IMR-90 (cell line): ENCODE measurements around the gene RIPOR3. TPM values are rescaled to one million over a fixed set of nuclear protein-coding genes. Genes with fewer than 3 reads are reported as not detected.

Experiments
- ATAC-seq: fragments of 200-7000 bp; cut with Tn5 transposase; 2 replicates; pipeline ENCODE4 v1.9.1; 2020; ENCODE audit warnings: low read depth, mild to moderate bottlenecking, moderate library complexity
- BruUV-seq: library from RNA; stranded (reverse); fragments of 400-500 nt; replicated peaks from 2 replicates; lab custom pipeline; 2021; lab: Mats Ljungman, UMichigan
- CTCF ChIA-PET: fragments of 300-600 bp; formaldehyde crosslinking; extraction: SDS; loops from one replicate; lab custom pipeline; 2021; ENCODE audit warnings: antibody characterized with exemption; lab: Yijun Ruan, JAX
- POLR2A ChIA-PET: fragments of 300-600 bp; sonication (Branson Sonifier 250); formaldehyde crosslinking; loops from one replicate; lab custom pipeline; 2022; ENCODE audit warnings: antibody characterized with exemption; ENCODE audit not compliant: unreplicated experiment; lab: Charles Lee
- DNase-seq: peaks from one replicate; pipeline ENCODE4 v3.0.0; 2013
- H2AFZ ChIP-seq: replicated peaks from 2 replicates; pipeline ENCODE3; 2013; ENCODE audit warnings: low read length, mild to moderate bottlenecking; ENCODE audit not compliant: poor library complexity
- H2AK5ac ChIP-seq: 2 replicates; pipeline ENCODE4 v1.6.1; 2013; ENCODE audit warnings: low read depth, low read length, inconsistent platforms
- H2AK9ac ChIP-seq: replicated peaks from 2 replicates; pipeline ENCODE3; 2013; ENCODE audit warnings: mild to moderate bottlenecking, low read depth, low read length, moderate library complexity; ENCODE audit not compliant: poor library complexity
- H2BK120ac ChIP-seq: 2 replicates; pipeline ENCODE4 v1.6.1; 2013; ENCODE audit warnings: low read depth, low read length, inconsistent platforms
- H2BK15ac ChIP-seq: 3 replicates; pipeline ENCODE4 v1.6.1; 2013; ENCODE audit warnings: low read depth, low read length, inconsistent platforms
- H2BK20ac ChIP-seq: 2 replicates; pipeline ENCODE4 v1.6.1; 2013; ENCODE audit warnings: low read depth, mild to moderate bottlenecking, inconsistent platforms, low read length, moderate library complexity
- H2BK5ac ChIP-seq: 2 replicates; pipeline ENCODE4 v1.6.1; 2013; ENCODE audit warnings: mild to moderate bottlenecking, low read depth, low read length, inconsistent platforms; ENCODE audit not compliant: poor library complexity, severe bottlenecking
- H3K14ac ChIP-seq: replicated peaks from 2 replicates; pipeline ENCODE4 v1.6.1; 2013; ENCODE audit warnings: low read depth, low read length, inconsistent platforms
- H3K18ac ChIP-seq: 2 replicates; pipeline ENCODE4 v1.6.1; 2013; ENCODE audit warnings: low read depth, low read length, control low read depth
- H3K23ac ChIP-seq: 2 replicates; pipeline ENCODE4 v1.6.1; 2013; ENCODE audit warnings: low read depth, low read length, inconsistent platforms
- H3K27ac ChIP-seq: 2 replicates; pipeline ENCODE4 v1.5.1; 2013; ENCODE audit warnings: mild to moderate bottlenecking, control low read depth, low read length; ENCODE audit not compliant: insufficient read depth
- H3K27me3 ChIP-seq: 2 replicates; pipeline ENCODE4 v1.6.1; 2013; ENCODE audit warnings: low read length; ENCODE audit not compliant: control insufficient read depth, insufficient read depth
- H3K36me3 ChIP-seq: 2 replicates; pipeline ENCODE4 v1.6.1; 2013; ENCODE audit warnings: low read length, mixed read lengths; ENCODE audit not compliant: control insufficient read depth, insufficient read depth
- H3K4ac ChIP-seq: 2 replicates; pipeline ENCODE4 v1.6.1; 2013; ENCODE audit warnings: low read depth, low read length, inconsistent platforms
- H3K4me1 ChIP-seq: 2 replicates; pipeline ENCODE4 v1.6.1; 2013; ENCODE audit warnings: low read length, mixed read lengths; ENCODE audit not compliant: control insufficient read depth, insufficient read depth
- H3K4me2 ChIP-seq: 2 replicates; pipeline ENCODE4 v1.6.1; 2013; ENCODE audit warnings: low read depth, mild to moderate bottlenecking, control low read depth, low read length, moderate library complexity
- H3K4me3 ChIP-seq: 2 replicates; pipeline ENCODE4 v1.5.1; 2013; ENCODE audit warnings: low read depth, mild to moderate bottlenecking, control low read depth, low read length, moderate library complexity; ENCODE audit not compliant: insufficient read depth
- H3K56ac ChIP-seq: 2 replicates; pipeline ENCODE4 v1.6.1; 2013; ENCODE audit warnings: low read length, inconsistent platforms; ENCODE audit not compliant: insufficient read depth; ENCODE audit errors: extremely low read depth
- H3K79me1 ChIP-seq, 2 experiments: 2 replicates each; pipeline ENCODE4 v1.6.1; 2013; ENCODE audit warnings: low read length in 2 of 2, inconsistent platforms in 1 of 2, low read depth in 1 of 2
- H3K9ac ChIP-seq: 2 replicates; pipeline ENCODE4 v1.6.1; 2013; ENCODE audit warnings: low read depth, low read length, control low read depth
- H3K9me1 ChIP-seq: 2 replicates; pipeline ENCODE4 v1.6.1; 2013; ENCODE audit warnings: low read length, inconsistent platforms; ENCODE audit not compliant: insufficient read depth
- H3K9me3 ChIP-seq: 2 replicates; pipeline ENCODE4 v1.6.1; 2013; ENCODE audit warnings: low read length; ENCODE audit not compliant: control insufficient read depth, insufficient read depth
- H4K20me1 ChIP-seq: 2 replicates; pipeline ENCODE4 v1.6.1; 2013; ENCODE audit warnings: low read length, inconsistent platforms; ENCODE audit not compliant: insufficient read depth
- H4K5ac ChIP-seq: 2 replicates; pipeline ENCODE4 v1.6.1; 2013; ENCODE audit warnings: mild to moderate bottlenecking, low read depth, low read length, control low read depth
- H4K8ac ChIP-seq, 2 experiments: 2 replicates each; pipeline ENCODE4 v1.6.1; 2013; ENCODE audit warnings: low read depth in 2 of 2, low read length in 2 of 2, control low read depth in 1 of 2, inconsistent platforms in 1 of 2
- H4K91ac ChIP-seq: 2 replicates; pipeline ENCODE4 v1.6.1; 2013; ENCODE audit warnings: low read depth, low read length, inconsistent platforms; ENCODE audit not compliant: insufficient read depth
- BHLHE40 ChIP-seq: fragments of 150-350 bp; IDR thresholded peaks from 2 replicates; pipeline ENCODE4 v1.6.1; 2016; ENCODE audit warnings: mild to moderate bottlenecking, low read depth, low read length
- CEBPB ChIP-seq: IDR thresholded peaks from 2 replicates; pipeline ENCODE4 v1.6.1; 2012; ENCODE audit warnings: low read depth, low read length, improper control_type of control experiment
- CHD1 ChIP-seq: IDR thresholded peaks from 2 replicates; pipeline ENCODE4 v1.6.1; 2012; ENCODE audit warnings: low read depth, low read length, improper control_type of control experiment
- FOS ChIP-seq: fragments of 150-350 bp; IDR thresholded peaks from 2 replicates; pipeline ENCODE4 v1.6.1; 2016; ENCODE audit warnings: low read depth, low read length
- MAFK ChIP-seq: IDR thresholded peaks from 2 replicates; pipeline ENCODE4 v1.6.1; 2012; ENCODE audit warnings: low read depth, low read length, improper control_type of control experiment
- MAZ ChIP-seq: IDR thresholded peaks from 2 replicates; pipeline ENCODE4 v1.6.1; 2012; ENCODE audit warnings: low read depth, mild to moderate bottlenecking, low read length, improper control_type of control experiment, moderate library complexity, borderline replicate concordance
- MXI1 ChIP-seq: IDR thresholded peaks from 2 replicates; pipeline ENCODE4 v1.6.1; 2012; ENCODE audit warnings: low read depth, mild to moderate bottlenecking, low read length, moderate library complexity, borderline replicate concordance
- NFE2L2 ChIP-seq: fragments of 150-350 bp; IDR thresholded peaks from 2 replicates; pipeline ENCODE4 v1.6.1; 2016; ENCODE audit warnings: low read depth, mild to moderate bottlenecking, low read length
- POLR2A ChIP-seq: IDR thresholded peaks from 2 replicates; pipeline ENCODE4 v1.6.1; 2012; ENCODE audit warnings: mild to moderate bottlenecking, low read depth, low read length
- RAD21 ChIP-seq: IDR thresholded peaks from 2 replicates; pipeline ENCODE4 v1.6.1; 2012; ENCODE audit warnings: low read length, improper control_type of control experiment
- RCOR1 ChIP-seq: IDR thresholded peaks from 2 replicates; pipeline ENCODE4 v1.6.1; 2012; ENCODE audit warnings: mild to moderate bottlenecking, low read length, improper control_type of control experiment; ENCODE audit not compliant: insufficient replicate concordance
- RFX5 ChIP-seq: IDR thresholded peaks from 2 replicates; pipeline ENCODE4 v1.8.0; 2012; ENCODE audit warnings: low read depth, mild to moderate bottlenecking, low read length, moderate library complexity
- SMC3 ChIP-seq: fragments of 150-350 bp; IDR thresholded peaks from 2 replicates; pipeline ENCODE4 v1.6.1; 2016; ENCODE audit warnings: low read depth, mild to moderate bottlenecking, antibody characterized with exemption, low read length, moderate library complexity
- WGBS, 2 experiments: methylation state at CpG; one replicate each; pipeline versions ENCODE4 v1.1.5 to v1.1.7; 2013; ENCODE audit warnings: missing lambda C conversion rate in 2 of 2; ENCODE audit not compliant: insufficient read length in 1 of 2; ENCODE audit errors: extremely low coverage in 2 of 2; 5-methylcytosine and 5-hydroxymethylcytosine counted together
- dilution Hi-C: fragments of 300-500 bp; cut with HindIII; formaldehyde crosslinking; loops from one replicate; pipeline ENCODE4 v1.14.3; 2018; ENCODE audit warnings: low sequenced_read_pairs; ENCODE audit not compliant: unreplicated experiment
- in situ Hi-C: fragments of 300-500 bp; cut with MboI; formaldehyde crosslinking; loops from 3 replicates; pipeline ENCODE4 v1.14.3; 2019; ENCODE audit warnings: low sequenced_read_pairs, inconsistent platforms, mixed read lengths
- intact Hi-C: fragments of 100-400 bp; cut with micrococcal nuclease; formaldehyde crosslinking; loops from 2 replicates; pipeline ENCODE4 v1.10.0; 2022
- polyA plus RNA-seq, 3 experiments: library from polyadenylated mRNA; depleted of rRNA; stranded (reverse); fragments of >200 nt; gene quantifications; 2 replicates each; pipeline ENCODE4 v1.2.3, GENCODE V29; 2012; ENCODE audit warnings: low replicate concordance in 1 of 3
- total RNA-seq: library from RNA; depleted of rRNA; stranded (reverse); fragments of >200 nt; gene quantifications from 2 replicates; pipeline ENCODE4 v1.2.3, GENCODE V29; 2012
- TF ChIP-seq, protein P1 (sequence below): fragments of 150-350 bp; IDR thresholded peaks from 2 replicates; pipeline ENCODE4 v1.6.1; 2017; ENCODE audit warnings: mild to moderate bottlenecking, antibody characterized with exemption, low read length, low read depth
- TF ChIP-seq, protein P2 (sequence below): fragments of 150-350 bp; IDR thresholded peaks from 2 replicates; pipeline ENCODE4 v1.6.1; 2016; ENCODE audit warnings: low read depth, mild to moderate bottlenecking, low read length, moderate library complexity, borderline replicate concordance

RIPOR3 gene
- total and polyA plus RNA-seq, 2 of the 4 experiments (the other 2 are of a cell fraction) = 0.54 to 1.7 TPM

DNA sequence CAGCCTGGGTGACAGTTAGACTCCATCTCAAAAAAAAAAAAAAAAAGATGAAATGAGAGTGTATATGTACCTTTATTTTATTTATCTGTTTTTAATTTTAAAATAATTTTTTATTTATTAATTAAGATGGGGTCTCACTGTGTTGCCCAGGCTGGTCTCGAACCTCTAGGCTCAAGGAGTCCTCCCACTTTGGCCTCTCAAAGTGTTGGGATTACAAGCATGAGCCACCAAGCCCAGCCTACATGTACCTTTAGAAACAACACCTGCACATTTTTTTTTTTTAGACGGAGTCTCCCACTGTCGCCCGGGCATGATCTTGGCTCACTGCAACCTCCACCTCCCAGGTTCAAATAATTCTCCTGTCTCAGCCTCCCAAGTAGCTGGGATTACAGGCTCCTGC, 28.0 kb upstream of the RIPOR3 start:
- in situ Hi-C loops = no loop called here
- H4K8ac ChIP-seq = no peak overlapping the region

More for the DNA sequence above, 28.0 kb upstream of the RIPOR3 start:
- Histone ChIP-seq H2AK5ac (no peak overlapping the region), H4K20me1 (no peaks in the 10 kb centered on the region), H3K9ac (no peak overlapping the region), H3K9me3 (no peaks in the 10 kb centered on the region), H3K4ac (no peak overlapping the region), H3K56ac (no peak overlapping the region), H3K4me2 (no peak overlapping the region), H3K36me3 (no peaks in the 10 kb centered on the region), H3K79me1 (no peaks in the 10 kb centered on the region), H3K9me1 (peaks cover 10% of the 10 kb centered on the region), H4K91ac (no peak overlapping the region), H3K27ac (no peak overlapping the region), H3K14ac (no peak overlapping the region), H3K4me1 (peaks cover 3% of the 10 kb centered on the region), H2BK15ac (no peak overlapping the region), H2BK20ac (no peak overlapping the region), H2AFZ (no peak overlapping the region), H3K18ac (no peak overlapping the region), H3K27me3 (no peaks in the 10 kb centered on the region), H2BK5ac (no peak overlapping the region), H3K23ac (no peak overlapping the region), H2AK9ac (no peak overlapping the region), H2BK120ac (no peak overlapping the region), H4K5ac (no peak overlapping the region), H3K4me3 (no peak overlapping the region)
- BruUV-seq = no TSS peak
- WGBS, 2 experiments = 90% methylated on average over 3 of the region's 4 CpGs; no CpG with 5 or more reads in 1 of the 2 experiments
- intact Hi-C loops (no loop called here), dilution Hi-C loops (no loop called here)
- ATAC-seq (no peak), DNase-seq (no peak)
- POLR2A ChIA-PET = no interaction called here
- CTCF ChIA-PET = no interaction called here
- TF ChIP-seq CHD1 (no peak), NFE2L2 (no peak), RFX5 (no peak), SMC3 (no peak), RCOR1 (no peak), MAZ (no peak), BHLHE40 (no peak), POLR2A (no peak), MAFK (no peak), CEBPB (no peak), RAD21 (no peak), FOS (no peak), MXI1 (no peak)
- TF ChIP-seq, protein P1, sequence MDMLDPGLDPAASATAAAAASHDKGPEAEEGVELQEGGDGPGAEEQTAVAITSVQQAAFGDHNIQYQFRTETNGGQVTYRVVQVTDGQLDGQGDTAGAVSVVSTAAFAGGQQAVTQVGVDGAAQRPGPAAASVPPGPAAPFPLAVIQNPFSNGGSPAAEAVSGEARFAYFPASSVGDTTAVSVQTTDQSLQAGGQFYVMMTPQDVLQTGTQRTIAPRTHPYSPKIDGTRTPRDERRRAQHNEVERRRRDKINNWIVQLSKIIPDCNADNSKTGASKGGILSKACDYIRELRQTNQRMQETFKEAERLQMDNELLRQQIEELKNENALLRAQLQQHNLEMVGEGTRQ = no peak
- TF ChIP-seq, protein P2, sequence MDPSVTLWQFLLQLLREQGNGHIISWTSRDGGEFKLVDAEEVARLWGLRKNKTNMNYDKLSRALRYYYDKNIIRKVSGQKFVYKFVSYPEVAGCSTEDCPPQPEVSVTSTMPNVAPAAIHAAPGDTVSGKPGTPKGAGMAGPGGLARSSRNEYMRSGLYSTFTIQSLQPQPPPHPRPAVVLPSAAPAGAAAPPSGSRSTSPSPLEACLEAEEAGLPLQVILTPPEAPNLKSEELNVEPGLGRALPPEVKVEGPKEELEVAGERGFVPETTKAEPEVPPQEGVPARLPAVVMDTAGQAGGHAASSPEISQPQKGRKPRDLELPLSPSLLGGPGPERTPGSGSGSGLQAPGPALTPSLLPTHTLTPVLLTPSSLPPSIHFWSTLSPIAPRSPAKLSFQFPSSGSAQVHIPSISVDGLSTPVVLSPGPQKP = no peak
